GM21360 (cell line): ENCODE results near the gene SCN11A.

Experiments
- ATAC-seq: cut with Tn5 transposase; IDR thresholded peaks from one replicate; pipeline ENCODE4 v1.9.1; 2021; ENCODE audit warnings: mild to moderate bottlenecking, moderate library complexity; ENCODE audit not compliant: unreplicated experiment

SCN11A gene

DNA sequence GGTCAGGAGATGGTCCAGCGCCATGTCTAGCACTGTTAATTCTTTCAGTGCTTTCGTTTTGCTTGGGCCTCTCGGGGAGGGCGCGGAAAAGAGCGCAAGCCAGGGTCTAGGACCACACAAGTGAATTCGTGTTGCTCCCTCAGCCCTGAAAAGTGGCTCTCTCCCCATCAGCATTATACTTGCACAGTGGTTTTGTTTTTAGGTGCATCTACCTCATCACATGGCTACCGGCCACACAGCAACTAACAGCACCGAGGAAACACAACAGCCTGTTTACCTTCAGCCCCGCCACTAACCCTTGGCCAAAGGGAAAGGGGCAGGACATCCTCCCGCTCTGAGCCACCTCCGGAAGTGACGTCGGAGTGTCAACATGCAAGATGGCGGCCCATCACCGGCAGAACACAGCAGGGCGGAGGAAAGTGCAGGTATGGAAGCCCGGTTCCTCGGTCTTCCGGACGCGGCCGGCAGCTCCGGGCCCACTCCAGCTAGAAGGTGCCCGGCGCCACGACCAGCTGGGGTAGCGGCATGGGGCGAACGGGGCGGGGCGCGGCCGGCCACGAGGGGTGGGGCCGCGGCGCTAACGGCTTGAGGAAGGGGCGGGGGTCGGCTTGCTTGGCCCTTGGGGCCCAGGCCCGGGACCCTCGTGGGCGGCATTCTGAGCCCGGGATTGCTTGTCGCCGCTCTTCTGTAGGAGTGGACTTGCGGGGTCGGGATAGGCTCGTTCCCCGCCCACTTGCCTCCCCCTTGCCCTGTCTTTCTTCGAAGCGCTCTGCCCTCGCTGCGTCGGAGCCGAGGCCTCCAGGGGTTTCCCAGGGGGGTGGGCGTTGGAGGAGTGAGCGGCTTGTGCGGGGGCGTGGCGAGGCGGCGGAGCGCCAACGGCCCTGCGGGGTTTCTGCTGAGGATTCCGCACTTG is at the start of gene SCN11A, which contains the start of gene WDR48:
Gene SCN11A, minus strand, starts transcription at position 296 of the 913 bp plus-strand sequence. CDS start 101,582 bp downstream, outside the sequence.
Gene WDR48, plus strand, starts transcription at position 368 of the 913 bp plus-strand sequence. Its CDS starts 10 bp downstream, at position 378.
- peak; percentile 96 for ATAC-seq

DNA sequence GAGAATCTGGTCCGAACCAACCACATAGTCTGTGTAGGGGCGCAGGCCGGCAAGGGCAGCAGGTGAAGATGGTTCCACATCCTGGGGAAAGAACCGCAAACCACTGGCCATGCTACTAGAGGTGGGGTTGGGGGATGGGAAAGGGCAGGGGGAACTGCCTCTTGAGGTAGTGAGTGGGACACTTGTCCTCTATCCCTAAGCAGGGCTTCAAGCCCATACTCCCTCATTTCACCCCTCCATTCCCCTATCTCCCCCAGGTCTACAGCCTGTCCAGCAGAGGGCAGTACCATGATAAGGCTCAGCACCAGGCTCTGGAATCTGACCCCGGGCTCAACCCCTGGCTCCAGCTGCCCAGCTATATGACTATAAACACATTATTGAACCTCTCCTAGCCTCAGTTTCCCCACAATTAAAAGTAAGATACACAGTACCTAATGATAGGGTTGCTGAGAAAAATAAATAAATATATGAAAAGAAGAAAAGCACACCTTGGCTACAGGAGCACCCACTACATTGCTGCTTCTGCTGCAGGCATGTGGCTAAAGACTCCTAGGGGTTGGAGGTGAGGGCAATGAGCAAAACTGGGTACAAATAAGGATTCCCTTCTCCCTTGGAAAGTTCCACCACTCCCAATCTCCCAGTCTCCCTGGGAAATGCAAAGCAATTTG is 49.4 kb upstream of the SCN11A start:
- no peak for ATAC-seq

DNA sequence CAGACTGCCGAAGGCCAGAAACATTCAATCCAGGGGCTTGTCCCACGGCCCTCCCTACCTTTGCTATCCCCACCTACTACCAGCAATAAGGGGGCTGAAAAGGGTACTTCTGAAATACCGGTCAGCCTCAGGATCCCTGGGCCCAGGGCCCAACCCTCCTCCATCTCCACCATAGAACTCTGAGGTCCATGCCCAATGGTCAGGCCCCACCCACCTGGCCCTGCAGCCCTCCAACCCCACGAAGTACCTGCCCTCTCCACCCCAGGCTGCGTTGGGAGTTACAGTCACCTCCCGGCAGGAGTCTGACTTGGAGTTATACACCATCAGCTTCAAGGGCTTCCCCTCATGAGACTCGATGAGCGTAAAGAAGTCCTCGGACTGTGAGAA is 48.7 kb upstream of the SCN11A start:
- ATAC-seq: no peak

GRCh38 chr3:39099738-39100499 is 48.2 kb upstream of the SCN11A start:
- no peak for ATAC-seq

- no peak for ATAC-seq
Measured at GRCh38 chr3:39099242-39099641, 47.5 kb upstream of the SCN11A start.

DNA sequence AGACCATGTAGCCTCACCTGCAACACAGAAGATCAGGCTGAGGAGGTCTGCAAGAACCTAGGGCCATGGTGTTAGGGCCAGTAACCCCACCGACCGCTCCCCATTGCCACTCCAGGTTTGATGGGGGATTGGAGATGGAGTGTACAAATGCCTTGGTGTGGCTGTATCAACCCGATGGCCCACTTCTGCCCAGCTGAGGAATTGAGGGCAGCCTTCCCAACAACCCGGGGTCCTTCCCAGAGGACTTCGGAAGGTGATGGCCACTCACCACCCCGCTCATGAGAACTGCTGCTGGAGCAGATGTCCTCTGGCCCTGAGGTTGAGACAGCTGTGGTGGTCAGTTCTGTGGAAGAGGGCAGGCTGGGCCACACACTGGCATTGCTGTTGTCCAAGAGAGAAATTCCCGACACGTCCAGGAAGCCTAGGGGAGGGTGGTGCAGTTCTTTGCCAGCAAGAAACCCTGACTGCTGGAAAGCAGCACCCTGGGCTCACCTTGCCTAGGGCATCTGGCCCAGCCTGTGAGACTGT is 46.8 kb upstream of the SCN11A start:
- ATAC-seq: no peak

DNA sequence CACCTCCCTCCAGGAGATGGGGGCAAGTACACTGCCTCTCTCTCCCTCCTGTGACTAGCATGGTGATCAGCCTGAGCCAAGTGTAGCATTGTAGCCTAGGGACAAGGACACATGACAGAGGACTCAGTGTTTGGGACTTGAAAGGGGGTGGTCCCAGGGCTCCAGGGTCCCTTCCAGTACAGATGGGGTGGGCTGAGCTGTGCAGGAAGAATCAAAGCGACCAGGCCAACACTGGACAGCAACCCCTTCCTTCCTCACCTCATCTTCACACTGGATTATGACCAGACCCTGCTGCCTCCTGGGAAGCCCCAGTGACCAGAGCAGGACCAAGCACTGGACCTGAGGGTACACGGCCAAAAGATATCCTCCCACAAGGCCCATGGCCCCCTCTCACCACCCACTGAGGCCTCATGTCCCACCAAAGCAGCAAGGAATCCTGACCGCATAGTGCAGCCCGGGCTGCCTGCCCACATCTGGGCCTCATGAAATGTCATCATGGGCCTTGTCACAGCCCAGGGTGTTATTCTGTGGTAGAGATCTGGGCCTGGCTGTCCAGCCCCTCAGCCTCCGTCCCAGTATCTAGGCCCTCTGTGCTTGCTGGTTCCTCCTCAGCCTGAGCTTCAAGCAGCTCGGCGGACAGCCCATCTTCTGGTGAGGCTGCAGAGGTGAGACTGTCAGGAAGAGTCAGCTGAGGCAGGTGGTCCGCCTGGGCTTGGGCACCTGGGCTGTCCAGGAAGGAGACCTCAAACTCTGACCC is 46.1 kb upstream of the SCN11A start:
- no peak for ATAC-seq

GRCh38 chr3:39096775-39097174 is 45.0 kb upstream of the SCN11A start:
- ATAC-seq: no peak

DNA sequence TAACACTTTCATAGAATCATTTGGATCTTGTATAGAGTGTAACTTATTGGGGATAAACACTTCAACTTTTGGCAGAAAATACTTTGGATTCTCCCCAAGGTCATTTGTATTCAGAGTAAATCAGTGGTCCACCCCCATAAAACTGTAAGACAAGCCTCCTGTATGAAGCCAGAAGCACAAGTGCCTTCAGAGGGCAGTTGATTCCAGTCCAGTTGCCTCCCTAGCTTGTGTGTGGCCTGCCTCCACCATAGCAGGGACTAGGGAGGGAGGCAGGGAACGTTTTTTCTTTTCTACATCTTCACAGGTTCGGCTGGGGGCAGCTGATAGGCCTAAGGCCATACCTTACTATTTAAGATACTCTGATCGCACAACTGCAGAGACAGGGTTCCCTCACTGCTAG is 44.0 kb upstream of the SCN11A start:
- no peak for ATAC-seq

- ATAC-seq: no peak
Measured at GRCh38 chr3:39094851-39095677, 43.3 kb upstream of the SCN11A start.

- ATAC-seq: no peak
Measured at GRCh38 chr3:39090922-39091321, 39.2 kb upstream of the SCN11A start.

GRCh38 chr3:39088889-39089288 is 37.1 kb upstream of the SCN11A start:
- ATAC-seq: no peak

DNA sequence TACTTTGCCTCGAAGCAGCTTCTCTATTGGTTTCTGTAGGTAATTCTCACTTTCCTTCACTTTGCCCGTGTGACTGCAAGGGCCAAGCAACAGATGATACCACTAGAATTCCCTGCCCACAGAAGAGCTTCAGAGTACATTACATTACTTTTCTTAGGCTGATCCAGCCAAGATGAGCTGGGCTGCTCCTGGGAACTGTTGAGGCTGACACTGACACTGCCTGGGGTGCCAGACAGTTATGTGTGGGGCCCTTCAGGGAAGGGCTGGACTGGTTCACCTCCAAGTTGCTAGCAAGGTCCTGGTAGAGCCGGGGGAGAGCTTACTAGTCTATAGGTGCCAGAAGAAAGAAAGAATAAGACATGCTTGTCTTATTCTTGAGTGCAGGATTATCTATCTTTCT is 36.7 kb upstream of the SCN11A start:
- ATAC-seq: no peak

GRCh38 chr3:39086144-39086543 is 34.4 kb upstream of the SCN11A start:
- peak; percentile 66 for ATAC-seq

DNA sequence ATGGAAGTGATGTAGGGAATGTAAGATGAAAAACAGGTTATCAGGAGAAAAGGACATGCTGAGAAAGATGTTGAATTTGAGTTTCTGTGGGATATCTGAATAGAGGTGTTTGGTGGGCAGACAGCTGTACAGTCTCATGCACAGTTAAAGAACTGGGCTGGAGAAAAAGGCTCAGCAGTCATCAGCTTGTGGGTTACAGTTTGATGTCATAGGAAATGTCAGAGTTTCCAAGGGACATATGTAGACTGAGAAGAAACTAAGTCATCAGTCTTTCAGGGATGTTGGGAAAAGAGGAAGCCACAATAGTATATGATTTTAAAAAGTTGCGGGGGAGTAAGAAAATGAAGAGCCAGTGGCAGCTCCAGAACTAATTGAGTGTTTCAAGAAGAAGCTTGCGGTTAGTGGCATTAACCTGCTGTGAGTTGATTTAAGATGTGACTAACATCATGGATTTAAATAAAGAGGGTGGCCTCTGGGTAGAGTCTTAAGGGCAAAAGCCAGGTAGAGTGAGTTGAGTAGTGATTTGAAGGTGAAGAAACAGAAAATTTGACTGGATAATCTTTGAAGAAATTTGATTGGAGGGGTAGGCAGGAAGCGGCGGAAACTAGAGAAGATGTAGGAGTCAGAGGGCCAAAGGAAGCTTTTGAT is 31.0 kb upstream of the SCN11A start:
- ATAC-seq: no peak

GRCh38 chr3:39080026-39080425 is 28.3 kb upstream of the SCN11A start:
- ATAC-seq: no peak

- no peak for ATAC-seq
Measured at GRCh38 chr3:39079530-39079929, 27.8 kb upstream of the SCN11A start.

DNA sequence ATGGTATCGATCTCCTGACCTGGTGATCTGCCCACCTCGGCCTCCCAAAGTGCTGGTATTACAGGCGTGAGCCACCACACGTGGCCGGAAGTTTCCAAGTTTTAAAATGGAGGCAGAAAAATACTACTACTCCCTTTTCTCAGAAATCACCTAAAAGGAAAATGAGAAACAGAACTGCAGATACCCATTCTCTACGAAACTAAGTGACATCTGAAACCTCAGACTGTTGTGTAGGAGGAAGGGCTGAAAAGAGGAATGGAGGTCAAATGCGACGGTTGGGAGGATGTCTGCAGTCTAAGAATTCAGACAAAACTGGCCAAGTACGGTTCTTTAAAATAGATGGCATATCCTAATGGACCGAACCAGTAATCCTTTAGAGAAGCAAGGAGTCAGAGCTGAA is 24.2 kb upstream of the SCN11A start:
- no peak for ATAC-seq

DNA sequence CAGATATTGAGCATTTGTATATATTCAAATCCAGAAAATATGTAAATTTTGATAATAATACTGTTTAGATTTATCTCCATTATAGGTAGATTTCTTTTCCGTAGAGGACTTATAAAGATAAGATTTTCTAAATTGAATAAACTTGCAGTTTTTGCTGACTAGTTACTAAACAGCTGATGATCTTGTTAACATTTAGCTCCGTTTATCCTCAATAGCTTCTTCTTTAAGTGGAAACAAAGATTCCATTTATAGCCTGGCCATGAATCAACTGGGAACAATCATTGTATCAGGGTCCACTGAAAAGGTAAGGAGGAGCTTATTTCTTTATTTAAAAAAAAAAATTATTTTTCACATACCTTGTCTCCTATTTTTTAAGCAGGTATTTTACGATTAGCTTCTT is 16.8 kb upstream of the SCN11A start:
- no peak for ATAC-seq
